Endothelial cell of umbilical vein (primary cell): Measurements from ENCODE around the gene CTNS. TPM values are rescaled to one million over a fixed set of nuclear protein-coding genes. Genes with fewer than 3 reads are reported as not detected.
A peak's percentile ranks its signal among the peaks of the same experiment; 100 is the strongest.

Experiments used
- BruUV-seq: library from RNA; stranded (reverse); fragments of 400-500 nt; replicated peaks from 2 replicates; lab custom pipeline; 2021; lab: Mats Ljungman, UMichigan
- CTCF ChIA-PET: fragments of 300-600, 350-600 bp; sonication (Branson Sonifier 250); formaldehyde crosslinking; loops from one replicate; lab custom pipeline; 2021; ENCODE audit warnings: antibody characterized with exemption, inconsistent platforms; lab: Charles Lee
- POLR2A ChIA-PET: fragments of 300-600, 350-600 bp; sonication (Branson Sonifier 250); formaldehyde crosslinking; loops from one replicate; lab custom pipeline; 2021; ENCODE audit warnings: antibody characterized with exemption, inconsistent platforms; lab: Charles Lee
- DNase-seq: peaks from one replicate; pipeline ENCODE4 v3.0.0-alpha.2; 2011; ENCODE audit warnings: low read depth, low spot score
- FAIRE-seq: peaks from 2 replicates; lab custom pipeline; 2011; peaks lifted over from hg19 to GRCh38; lab: Jason Lieb, UNC
- H2AFZ ChIP-seq: 2 replicates; pipeline ENCODE4 v1.6.0; 2012; ENCODE audit warnings: low read depth, low read length, control low read depth, inconsistent platforms
- H3K27ac ChIP-seq: 2 replicates; pipeline ENCODE4 v1.5.1; 2011; ENCODE audit warnings: low read depth, mild to moderate bottlenecking, control low read depth, low read length, moderate library complexity; ENCODE audit not compliant: insufficient read depth
- H3K27me3 ChIP-seq, 2 experiments: 2 replicates each; pipeline versions ENCODE4 v1.6.0 to v1.6.1; 2011; ENCODE audit warnings: low read length in 2 of 2, mixed read lengths in 1 of 2; ENCODE audit not compliant: control insufficient read depth in 2 of 2, insufficient read depth in 2 of 2
- H3K36me3 ChIP-seq, 2 experiments: 2 replicates in 1 of 2; 3 replicates in 1 of 2; pipeline ENCODE4 v1.5.1; 2011; ENCODE audit warnings: low read length in 2 of 2, mild to moderate bottlenecking in 1 of 2, moderate library complexity in 1 of 2; ENCODE audit not compliant: control insufficient read depth in 2 of 2, insufficient read depth in 2 of 2; ENCODE audit errors: extremely low read depth in 1 of 2
- H3K4me1 ChIP-seq: 3 replicates; pipeline ENCODE4 v1.5.1; 2011; ENCODE audit warnings: mild to moderate bottlenecking, low read length; ENCODE audit not compliant: control insufficient read depth, insufficient read depth; ENCODE audit errors: extremely low read depth
- H3K4me2 ChIP-seq: 2 replicates; pipeline ENCODE4 v1.6.1; 2011; ENCODE audit warnings: low read length, control low read depth, mixed read lengths; ENCODE audit not compliant: insufficient read depth
- H3K4me3 ChIP-seq, 3 experiments: fragments of 200-600 bp in 1 of 3; sonication (generic), shearing (Covaris generic) in 1 of 3; replicated peaks in 1 of 3; 2 replicates each; pipeline ENCODE4 v1.5.1; 2011 to 2016; ENCODE audit warnings: control low read depth in 3 of 3, low read length in 3 of 3, mild to moderate bottlenecking in 2 of 3, inconsistent platforms in 1 of 3, low read depth in 1 of 3, moderate library complexity in 1 of 3; ENCODE audit not compliant: insufficient read depth in 1 of 3
- H3K79me2 ChIP-seq: 2 replicates; pipeline ENCODE4 v1.6.0; 2012; ENCODE audit warnings: low read length, inconsistent platforms; ENCODE audit not compliant: control insufficient read depth, insufficient read depth
- H3K9ac ChIP-seq: replicated peaks from 2 replicates; pipeline ENCODE3; 2011; ENCODE audit warnings: low read length, control low read depth; ENCODE audit not compliant: insufficient read depth; ENCODE audit errors: extremely low read depth
- H3K9me1 ChIP-seq: replicated peaks from 3 replicates; pipeline ENCODE4 v1.6.0; 2011; ENCODE audit warnings: mild to moderate bottlenecking, low read length; ENCODE audit not compliant: control insufficient read depth, insufficient read depth; ENCODE audit errors: extremely low read depth
- H3K9me3 ChIP-seq: replicated peaks from 2 replicates; pipeline ENCODE4 v1.5.1; 2012; ENCODE audit warnings: low read length, inconsistent platforms; ENCODE audit not compliant: control insufficient read depth, insufficient read depth
- H4K20me1 ChIP-seq: replicated peaks from 2 replicates; pipeline ENCODE3; 2011; ENCODE audit warnings: mild to moderate bottlenecking, low read length; ENCODE audit not compliant: control insufficient read depth, insufficient read depth; ENCODE audit errors: extremely low read depth
- GATA2 ChIP-seq: IDR thresholded peaks from 2 replicates; pipeline ENCODE4 v1.7.0; 2011; ENCODE audit warnings: low read depth, mild to moderate bottlenecking, moderate library complexity, mixed read lengths, low read length; ENCODE audit not compliant: insufficient read length, insufficient read depth
- JUN ChIP-seq: IDR thresholded peaks from 2 replicates; pipeline ENCODE4 v1.6.1; 2011; ENCODE audit warnings: borderline replicate concordance, low read depth; ENCODE audit not compliant: insufficient read length, insufficient read depth
- MAX ChIP-seq: IDR thresholded peaks from 2 replicates; pipeline ENCODE4 v1.6.1; 2011; ENCODE audit not compliant: insufficient read depth, insufficient read length
- POLR2A ChIP-seq: IDR thresholded peaks from 2 replicates; pipeline ENCODE4 v1.6.1; 2012; ENCODE audit warnings: low read depth, mild to moderate bottlenecking, control low read depth, low read length
- dilution Hi-C: fragments of 300-500 bp; cut with MboI; formaldehyde crosslinking; loops from one replicate; pipeline ENCODE4 v1.15.0; 2019; ENCODE audit warnings: low sequenced_read_pairs; ENCODE audit not compliant: extremely low pct_ligation_motif_present
- intact Hi-C: fragments of 100-400 bp; cut with micrococcal nuclease; formaldehyde crosslinking; loops from one replicate; pipeline ENCODE4 v1.10.0; 2022
- polyA plus RNA-seq, 4 experiments: library from polyadenylated mRNA; depleted of rRNA in 3 of 4; stranded (reverse) in 3 of 4; unstranded in 1 of 4; fragments of >200 nt; gene quantifications; 2 replicates each; pipeline versions ENCODE4 v1.2.1 to v1.2.3, GENCODE V29; 2011 to 2012; ENCODE audit warnings: missing spikeins in 1 of 4
- total RNA-seq: library from RNA; stranded (reverse); gene quantifications from 2 replicates; pipeline ENCODE4 v1.2.3, GENCODE V29; 2021
- TF ChIP-seq, protein P1 (sequence below), 2 donors: IDR thresholded peaks; 1 replicate in 1 of 2; 2 replicates in 1 of 2; pipeline ENCODE4 v1.5.1; 2011; ENCODE audit warnings: low read length in 2 of 2, mild to moderate bottlenecking in 2 of 2, moderate library complexity in 2 of 2, control low read depth in 1 of 2, inconsistent platforms in 1 of 2, low read depth in 1 of 2; ENCODE audit not compliant: insufficient read depth in 1 of 2; ENCODE audit errors: extremely low read depth in 1 of 2

The CTNS gene
- total and polyA plus RNA-seq, 2 donors (not counting 3 experiments of a cell fraction or from before 2014, with no cell fraction given), result 17.9 to 25.9 TPM

DNA sequence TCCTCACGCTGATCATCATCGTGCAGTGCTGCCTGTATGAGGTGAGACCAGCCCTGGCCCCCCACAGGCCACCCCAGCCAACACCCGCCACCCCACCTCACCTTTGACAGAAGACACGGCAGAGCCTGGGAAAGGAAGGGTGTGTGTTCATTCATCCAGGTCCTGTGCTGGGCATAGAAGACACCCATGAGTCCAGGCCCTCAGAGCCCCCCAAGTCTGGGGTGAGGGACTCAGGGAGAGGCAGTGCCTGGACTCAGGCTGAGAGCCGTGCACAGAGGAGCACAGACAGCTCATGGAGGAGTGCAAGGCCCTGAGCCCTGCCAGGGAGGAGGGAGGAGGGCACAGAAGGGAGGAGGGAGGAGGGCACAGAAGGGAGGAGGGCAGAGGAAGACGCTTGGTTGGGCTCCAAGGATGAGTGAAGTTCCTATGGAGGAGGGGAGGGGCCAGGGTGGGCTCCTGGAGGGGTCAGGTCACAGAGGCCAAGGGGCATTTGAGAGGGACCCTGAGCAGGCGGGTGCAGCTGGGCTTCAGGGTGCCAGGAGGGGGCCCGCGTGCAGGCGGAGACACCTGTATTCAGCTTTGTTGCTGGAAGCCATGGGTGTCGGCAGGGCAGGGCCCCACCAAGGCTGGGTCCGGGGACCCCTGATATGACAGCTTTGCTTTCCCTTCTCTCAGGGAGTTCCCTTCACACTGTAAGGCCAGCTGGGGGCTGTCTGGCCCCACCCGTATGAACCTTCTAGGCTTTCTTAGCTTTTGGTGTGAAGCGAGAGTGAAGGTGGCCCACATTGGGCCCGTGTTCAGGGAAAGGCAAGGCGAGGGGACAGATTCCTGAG, 20.4 kb downstream of the CTNS start:
- Histone ChIP-seq H3K27ac (no peak overlapping the region), H3K9me3 (no peaks in the 10 kb centered on the region), H3K4me1 (peaks cover 6% of the 10 kb centered on the region), H3K27me3 (no peaks in the 10 kb centered on the region), H3K4me3 (no peak overlapping the region), H3K79me2 (no peaks in the 10 kb centered on the region), H2AFZ (no peak overlapping the region), H3K36me3 (no peaks in the 10 kb centered on the region), H3K9me1 (no peaks in the 10 kb centered on the region), H3K4me2 (no peak overlapping the region), H4K20me1 (no peaks in the 10 kb centered on the region), H3K9ac (no peak overlapping the region)
- ChIA-PET POLR2A (interaction anchor here (4.2 kb wide), 1 partner anchor 11 kb away, joined by 17 read pairs; the partner anchor contains the start of genes EMC6 and TAX1BP3), CTCF (interaction anchor here (1.2 kb wide), 1 partner anchor 54 kb away, joined by 3 read pairs; no protein-coding TSS in a partner anchor)
- intact Hi-C loops (no loop called here), dilution Hi-C loops (no loop called here)
- FAIRE-seq, result no peak
- no TSS peak for BruUV-seq
- TF ChIP-seq POLR2A (peak; percentile 18), GATA2 (no peak), MAX (no peak), JUN (no peak)
- TF ChIP-seq, protein P1, sequence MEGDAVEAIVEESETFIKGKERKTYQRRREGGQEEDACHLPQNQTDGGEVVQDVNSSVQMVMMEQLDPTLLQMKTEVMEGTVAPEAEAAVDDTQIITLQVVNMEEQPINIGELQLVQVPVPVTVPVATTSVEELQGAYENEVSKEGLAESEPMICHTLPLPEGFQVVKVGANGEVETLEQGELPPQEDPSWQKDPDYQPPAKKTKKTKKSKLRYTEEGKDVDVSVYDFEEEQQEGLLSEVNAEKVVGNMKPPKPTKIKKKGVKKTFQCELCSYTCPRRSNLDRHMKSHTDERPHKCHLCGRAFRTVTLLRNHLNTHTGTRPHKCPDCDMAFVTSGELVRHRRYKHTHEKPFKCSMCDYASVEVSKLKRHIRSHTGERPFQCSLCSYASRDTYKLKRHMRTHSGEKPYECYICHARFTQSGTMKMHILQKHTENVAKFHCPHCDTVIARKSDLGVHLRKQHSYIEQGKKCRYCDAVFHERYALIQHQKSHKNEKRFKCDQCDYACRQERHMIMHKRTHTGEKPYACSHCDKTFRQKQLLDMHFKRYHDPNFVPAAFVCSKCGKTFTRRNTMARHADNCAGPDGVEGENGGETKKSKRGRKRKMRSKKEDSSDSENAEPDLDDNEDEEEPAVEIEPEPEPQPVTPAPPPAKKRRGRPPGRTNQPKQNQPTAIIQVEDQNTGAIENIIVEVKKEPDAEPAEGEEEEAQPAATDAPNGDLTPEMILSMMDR (IDR thresholded peaks at IDR 0.05; ENCODE audit: extremely low read depth in 1 of 2, insufficient read depth in 1 of 2, low read depth in 1 of 2, low read length in 2 of 2), result no peak
- no peak for DNase-seq
